Medulla oblongata (tissue), 1 donor: ENCODE results near the gene KRTAP5-1.
A peak's percentile ranks its signal among the peaks of the same experiment; 100 is the strongest.
"Not testable (repeated sequence)": the region's sequence is repeated elsewhere in the genome, so short reads cannot be mapped to it uniquely, and the experiment has no call there.

Experiments used
- DNase-seq: peaks from one replicate; pipeline ENCODE4 v3.0.0-alpha.2; 2015; ENCODE audit errors: extremely low spot score

The KRTAP5-1 gene

GRCh38 chr11:1584661-1585370 is at the start of gene KRTAP5-1:
Gene KRTAP5-1 (minus strand): TSS chr11:1585283. CDS start chr11:1585249, 34 bp downstream.
- not testable (repeated sequence) for DNase-seq

GRCh38 chr11:1633864-1634263 is 48.8 kb upstream of the KRTAP5-1 start:
- DNase-seq = no peak

GRCh38 chr11:1632053-1632714 is 47.1 kb upstream of the KRTAP5-1 start:
- no peak for DNase-seq

- no peak for DNase-seq
Observed at GRCh38 chr11:1631066-1631568, 46.0 kb upstream of the KRTAP5-1 start.

- DNase-seq = no peak
Observed at GRCh38 chr11:1630271-1630670, 45.2 kb upstream of the KRTAP5-1 start.

- DNase-seq = no peak
Observed at GRCh38 chr11:1629326-1630185, 44.5 kb upstream of the KRTAP5-1 start, which contains the start of gene KRTAP5-5. Gene KRTAP5-5 (plus strand): TSS chr11:1629775. CDS start chr11:1629841, 66 bp downstream.

GRCh38 chr11:1628506-1629325 is 43.6 kb upstream of the KRTAP5-1 start:
- peak; percentile 55 for DNase-seq

- DNase-seq = no peak
Observed at GRCh38 chr11:1625541-1625940, 40.5 kb upstream of the KRTAP5-1 start.

GRCh38 chr11:1624621-1625020 is 39.5 kb upstream of the KRTAP5-1 start:
- DNase-seq = no peak

GRCh38 chr11:1623716-1624115 is 38.6 kb upstream of the KRTAP5-1 start:
- DNase-seq = no peak

GRCh38 chr11:1622086-1622485 is 37.0 kb upstream of the KRTAP5-1 start, which contains the start of gene KRTAP5-4:
Gene KRTAP5-4 (minus strand): TSS chr11:1622138. CDS start chr11:1622093, 45 bp downstream.
- no peak for DNase-seq

GRCh38 chr11:1619449-1619848 is 34.4 kb upstream of the KRTAP5-1 start:
- DNase-seq = no peak

GRCh38 chr11:1618231-1618630 is 33.1 kb upstream of the KRTAP5-1 start:
- DNase-seq = no peak

- DNase-seq = no peak
Observed at GRCh38 chr11:1608363-1608762, 23.3 kb upstream of the KRTAP5-1 start, which contains the start of gene KRTAP5-3. Gene KRTAP5-3 (minus strand): TSS chr11:1608463. CDS start chr11:1608385, 78 bp downstream.

- not testable (repeated sequence) for DNase-seq
Observed at GRCh38 chr11:1607901-1608300, 22.8 kb upstream of the KRTAP5-1 start.

- not testable (repeated sequence) for DNase-seq
Observed at GRCh38 chr11:1607156-1607845, 22.2 kb upstream of the KRTAP5-1 start.

- not testable (repeated sequence) for DNase-seq
Observed at GRCh38 chr11:1605923-1606322, 20.8 kb upstream of the KRTAP5-1 start.

GRCh38 chr11:1604711-1605110 is 19.6 kb upstream of the KRTAP5-1 start:
- no peak for DNase-seq

GRCh38 chr11:1604181-1604580 is 19.1 kb upstream of the KRTAP5-1 start:
- no peak for DNase-seq

- DNase-seq = no peak
Observed at GRCh38 chr11:1603629-1604028, 18.5 kb upstream of the KRTAP5-1 start.
